HG03571 (cell line): Measurements from ENCODE around the gene CD99.
"Not testable (repeated sequence)": the region's sequence is repeated elsewhere in the genome, so short reads cannot be mapped to it uniquely, and the experiment has no call there.

Source experiments
- ATAC-seq: cut with Tn5 transposase; IDR thresholded peaks from one replicate; pipeline ENCODE4 v1.9.1; 2021; ENCODE audit not compliant: unreplicated experiment

The CD99 gene

GRCh38 chrX:2767631-2768455, 76.7 kb downstream of the CD99 start:
- ATAC-seq = no peak

- ATAC-seq = no peak
Measured at GRCh38 chrX:2769615-2770014, 78.5 kb downstream of the CD99 start.

GRCh38 chrX:2773166-2774055, 82.3 kb downstream of the CD99 start:
- ATAC-seq = not testable (repeated sequence)

GRCh38 chrX:2774057-2774456, 83.0 kb downstream of the CD99 start:
- ATAC-seq = no peak

- no peak for ATAC-seq
Measured at GRCh38 chrX:2774776-2775175, 83.7 kb downstream of the CD99 start.

- ATAC-seq = not testable (repeated sequence)
Measured at GRCh38 chrX:2780472-2781225, 89.6 kb downstream of the CD99 start.

GRCh38 chrX:2781226-2781571, 90.1 kb downstream of the CD99 start:
- ATAC-seq = no peak

GRCh38 chrX:2781698-2782097, 90.6 kb downstream of the CD99 start:
- no peak for ATAC-seq

- no peak for ATAC-seq
Measured at GRCh38 chrX:2782171-2782570, 91.1 kb downstream of the CD99 start.

GRCh38 chrX:2782778-2783177, 91.7 kb downstream of the CD99 start:
- ATAC-seq = no peak

GRCh38 chrX:2784026-2784425, 92.9 kb downstream of the CD99 start:
- ATAC-seq = no peak

GRCh38 chrX:2785538-2785937, 94.4 kb downstream of the CD99 start:
- ATAC-seq = no peak

- ATAC-seq = no peak
Measured at GRCh38 chrX:2788980-2789379, 97.9 kb downstream of the CD99 start.

GRCh38 chrX:2789569-2789968, 98.5 kb downstream of the CD99 start:
- ATAC-seq = no peak
